Epithelial cell of esophagus (primary cell): ENCODE measurements around the gene TMEM176B.

ENCODE experiments used
- DNase-seq: peaks from one replicate; pipeline ENCODE4 v3.0.0; 2010; ENCODE audit warnings: low read depth
- H3K4me3 ChIP-seq: 2 replicates; pipeline ENCODE4 v1.5.1; 2011; ENCODE audit warnings: mild to moderate bottlenecking, low read length, control low read depth
- TF ChIP-seq, protein P1 (sequence below): IDR thresholded peaks from 2 replicates; pipeline ENCODE4 v1.5.1; 2011; ENCODE audit warnings: low read depth, mild to moderate bottlenecking, low read length, control low read depth, inconsistent platforms; ENCODE audit not compliant: insufficient read depth; ENCODE audit errors: missing control alignments

The TMEM176B gene

GRCh38 chr7:150788474-150789269, 11.5 kb downstream of the TMEM176B start:
- TF ChIP-seq, protein P1, sequence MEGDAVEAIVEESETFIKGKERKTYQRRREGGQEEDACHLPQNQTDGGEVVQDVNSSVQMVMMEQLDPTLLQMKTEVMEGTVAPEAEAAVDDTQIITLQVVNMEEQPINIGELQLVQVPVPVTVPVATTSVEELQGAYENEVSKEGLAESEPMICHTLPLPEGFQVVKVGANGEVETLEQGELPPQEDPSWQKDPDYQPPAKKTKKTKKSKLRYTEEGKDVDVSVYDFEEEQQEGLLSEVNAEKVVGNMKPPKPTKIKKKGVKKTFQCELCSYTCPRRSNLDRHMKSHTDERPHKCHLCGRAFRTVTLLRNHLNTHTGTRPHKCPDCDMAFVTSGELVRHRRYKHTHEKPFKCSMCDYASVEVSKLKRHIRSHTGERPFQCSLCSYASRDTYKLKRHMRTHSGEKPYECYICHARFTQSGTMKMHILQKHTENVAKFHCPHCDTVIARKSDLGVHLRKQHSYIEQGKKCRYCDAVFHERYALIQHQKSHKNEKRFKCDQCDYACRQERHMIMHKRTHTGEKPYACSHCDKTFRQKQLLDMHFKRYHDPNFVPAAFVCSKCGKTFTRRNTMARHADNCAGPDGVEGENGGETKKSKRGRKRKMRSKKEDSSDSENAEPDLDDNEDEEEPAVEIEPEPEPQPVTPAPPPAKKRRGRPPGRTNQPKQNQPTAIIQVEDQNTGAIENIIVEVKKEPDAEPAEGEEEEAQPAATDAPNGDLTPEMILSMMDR, result no peak
- no peak for DNase-seq
- no peak overlapping the region for H3K4me3 ChIP-seq

DNA sequence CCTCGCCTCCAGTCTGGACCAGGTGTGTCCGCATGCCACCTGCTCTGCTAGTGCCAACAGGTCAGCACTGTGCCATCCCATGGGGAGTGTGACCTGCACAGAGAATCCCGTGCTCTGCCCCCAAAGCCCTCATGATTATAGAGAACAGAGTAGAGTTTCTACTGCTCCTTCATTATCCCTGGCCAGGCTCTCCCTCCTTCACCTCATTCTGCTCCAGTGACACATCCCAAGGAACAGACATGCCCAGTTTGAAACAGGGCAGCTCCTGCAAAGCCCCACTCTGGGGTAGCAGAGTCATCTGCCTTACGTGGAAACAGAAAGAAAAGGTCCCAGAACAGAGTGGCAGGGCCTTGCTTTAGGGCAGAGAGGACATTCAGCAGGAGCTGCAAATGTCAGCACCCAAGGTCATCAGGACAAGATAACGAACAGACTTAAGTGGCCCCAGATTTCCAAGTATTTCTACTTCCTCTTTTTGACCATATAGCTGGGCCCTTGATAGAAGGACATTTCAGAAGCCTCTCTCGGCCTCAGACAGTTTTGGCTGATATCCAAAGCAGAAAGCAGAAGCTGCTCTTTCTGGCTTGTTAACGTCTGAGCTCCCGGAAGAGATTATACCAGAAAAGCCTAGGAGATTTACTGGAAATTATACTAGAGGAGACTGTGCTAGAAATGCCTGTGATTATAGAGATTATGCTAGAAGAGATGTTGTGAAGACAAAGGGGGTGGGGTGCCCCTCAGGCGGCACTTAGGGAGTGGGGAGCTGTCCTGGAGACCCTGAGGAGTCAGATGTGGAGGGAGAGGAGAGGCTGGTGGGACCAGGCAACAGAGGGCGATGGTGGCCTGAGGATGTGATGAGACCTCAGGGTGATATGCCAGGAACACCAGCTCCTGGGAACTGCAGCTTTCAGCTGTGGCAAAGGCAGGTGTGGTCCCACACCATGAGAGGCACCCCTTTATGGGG, 12.6 kb downstream of the TMEM176B start:
- no peak overlapping the region for H3K4me3 ChIP-seq

GRCh38 chr7:150784954-150785353, 15.2 kb downstream of the TMEM176B start:
- DNase-seq, result no peak
- TF ChIP-seq, protein P1, result no peak
- no peak overlapping the region for H3K4me3 ChIP-seq

More for the DNA sequence above, 12.6 kb downstream of the TMEM176B start:
- TF ChIP-seq, protein P1, result no peak
- DNase-seq, result no peak

- H3K4me3 ChIP-seq, result no peak overlapping the region
- TF ChIP-seq, protein P1, result no peak
- no peak for DNase-seq
Measured at GRCh38 chr7:150784120-150784736, 15.9 kb downstream of the TMEM176B start.

DNA sequence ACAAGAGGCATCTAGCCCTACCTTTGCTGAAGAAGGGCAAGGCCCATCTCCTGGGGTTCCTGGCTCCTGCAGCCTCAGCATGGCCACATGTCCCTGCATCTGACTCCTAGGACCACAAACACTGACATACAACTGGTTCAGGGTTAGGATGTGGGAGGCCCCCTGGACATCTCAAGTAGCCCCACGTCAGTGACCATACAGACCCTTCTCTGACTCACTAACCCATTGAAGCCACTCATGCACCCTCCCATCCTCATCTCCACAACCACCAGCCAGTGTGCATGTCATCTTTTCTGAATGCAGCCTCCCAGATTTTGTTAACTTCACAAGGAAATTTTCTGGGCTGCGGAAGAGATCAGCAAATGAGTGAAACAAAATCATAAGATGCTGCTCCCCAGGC, 18.2 kb downstream of the TMEM176B start:
- TF ChIP-seq, protein P1, result no peak

DNA sequence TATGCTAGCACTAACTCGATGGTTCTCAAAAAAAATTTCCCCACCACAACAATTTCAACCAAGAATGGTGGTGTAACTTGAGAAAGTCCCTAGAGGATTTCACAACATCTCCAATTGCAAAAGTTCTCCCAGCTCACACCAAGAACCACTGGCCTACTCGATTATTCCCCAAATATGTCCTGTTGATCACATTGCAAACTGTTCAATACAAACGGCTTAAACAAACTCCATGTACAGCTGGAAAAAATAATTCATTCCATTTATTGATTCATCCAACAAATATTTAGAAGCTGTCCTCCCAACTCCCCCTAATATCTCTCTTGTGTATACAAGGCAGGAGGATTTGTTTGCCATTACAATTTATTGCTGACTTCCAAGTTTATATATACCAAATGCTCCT, 19.1 kb downstream of the TMEM176B start:
- H3K4me3 ChIP-seq, result no peak overlapping the region
- DNase-seq, result no peak
- TF ChIP-seq, protein P1, result no peak

More for the DNA sequence above, 18.2 kb downstream of the TMEM176B start:
- no peak overlapping the region for H3K4me3 ChIP-seq
- no peak for DNase-seq
